RPMI7951 (cell line): ENCODE results near the gene AGAP1. TPM values are rescaled to one million over a fixed set of nuclear protein-coding genes. Genes with fewer than 3 reads are reported as not detected.

Experiments
- DNase-seq: peaks from one replicate; pipeline ENCODE4 v3.0.0-alpha.2; 2012; ENCODE audit warnings: low read depth
- total RNA-seq: library from RNA; depleted of rRNA; stranded (reverse); fragments of >200 nt; shearing (Covaris generic); gene quantifications from 2 replicates; pipeline ENCODE4 v1.2.3, GENCODE V29; 2014

The AGAP1 gene
- total RNA-seq, 1 experiment from 2014 or later: 5.4 TPM

DNA sequence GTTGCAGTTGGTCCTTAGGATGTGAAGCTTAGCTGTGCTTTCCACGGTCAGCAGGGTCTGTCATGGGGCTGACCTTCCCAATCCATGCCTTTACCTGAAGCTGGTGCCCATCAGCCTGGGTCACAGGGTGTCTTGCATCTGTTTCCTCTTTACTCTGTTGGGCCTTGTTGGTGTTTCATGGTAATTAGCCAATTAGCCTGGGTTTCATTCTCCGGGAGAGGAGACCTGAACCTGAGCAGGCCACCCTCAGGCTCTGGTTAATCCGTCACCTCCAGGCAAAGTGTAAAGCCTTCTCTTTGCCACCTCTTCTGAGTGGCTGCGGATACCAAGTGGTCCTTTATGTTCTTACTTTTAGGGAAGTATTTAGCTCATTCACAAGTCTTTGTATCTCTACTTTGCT lies 534.2 kb downstream of the AGAP1 start:
- no peak for DNase-seq

DNA sequence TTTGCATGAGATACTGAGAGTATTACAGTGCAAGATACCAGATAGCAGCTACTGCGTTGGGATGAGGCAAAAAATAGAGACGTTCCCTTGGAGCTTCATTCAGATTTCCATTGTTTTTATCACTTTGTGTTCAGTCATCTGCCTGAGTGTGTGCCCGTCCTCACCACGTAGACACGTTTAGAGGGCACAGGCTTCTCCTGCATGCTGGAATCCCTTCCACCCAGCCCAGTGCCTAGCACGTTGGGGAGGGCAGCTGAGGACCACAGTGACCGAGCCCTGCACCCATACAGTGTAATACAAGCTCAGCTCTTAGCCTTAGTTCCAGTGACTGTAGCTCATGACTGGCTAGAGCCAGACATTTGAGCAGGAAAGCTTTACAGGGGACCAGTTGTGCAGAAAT lies 539.6 kb downstream of the AGAP1 start:
- DNase-seq: no peak

DNA sequence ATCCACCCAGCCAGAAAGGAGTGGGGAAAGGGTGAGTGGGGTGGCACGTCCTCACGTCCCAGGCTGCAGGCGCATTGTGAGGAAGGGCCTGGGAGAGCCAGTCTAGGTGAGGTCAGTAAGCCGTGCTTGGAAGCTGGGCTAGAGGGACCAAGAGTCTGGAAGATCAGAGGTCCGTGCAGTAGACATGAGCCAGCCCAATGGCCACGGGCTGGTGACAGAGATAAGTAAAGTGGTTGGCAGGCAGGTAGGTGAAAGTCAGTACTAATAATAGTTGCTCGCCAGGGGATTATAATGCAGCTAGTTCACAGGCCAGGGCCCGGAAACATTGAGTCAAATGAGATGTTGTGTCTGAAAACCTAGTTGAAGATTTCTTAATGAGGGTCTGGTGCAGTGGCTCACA lies 541.1 kb downstream of the AGAP1 start:
- DNase-seq: no peak

DNA sequence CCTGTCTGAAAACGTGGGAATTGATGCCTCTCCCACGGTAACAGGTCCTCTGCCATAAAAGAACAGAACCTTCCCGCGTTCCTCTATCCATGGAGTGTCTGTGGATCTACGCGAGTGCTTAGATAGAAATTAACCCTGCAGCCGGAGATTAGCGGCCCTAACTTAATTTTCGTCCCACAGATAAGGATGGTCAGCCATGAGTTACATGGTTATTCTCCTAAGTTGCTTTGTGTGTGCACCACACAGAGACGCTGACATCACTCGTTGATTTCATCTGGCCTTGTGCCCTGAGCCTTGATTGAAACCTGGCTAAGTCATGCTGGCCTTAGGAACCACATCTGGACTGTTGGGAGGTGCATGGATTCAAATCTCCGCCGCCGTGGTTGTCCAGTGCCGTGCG lies 542.2 kb downstream of the AGAP1 start:
- DNase-seq: no peak

DNA sequence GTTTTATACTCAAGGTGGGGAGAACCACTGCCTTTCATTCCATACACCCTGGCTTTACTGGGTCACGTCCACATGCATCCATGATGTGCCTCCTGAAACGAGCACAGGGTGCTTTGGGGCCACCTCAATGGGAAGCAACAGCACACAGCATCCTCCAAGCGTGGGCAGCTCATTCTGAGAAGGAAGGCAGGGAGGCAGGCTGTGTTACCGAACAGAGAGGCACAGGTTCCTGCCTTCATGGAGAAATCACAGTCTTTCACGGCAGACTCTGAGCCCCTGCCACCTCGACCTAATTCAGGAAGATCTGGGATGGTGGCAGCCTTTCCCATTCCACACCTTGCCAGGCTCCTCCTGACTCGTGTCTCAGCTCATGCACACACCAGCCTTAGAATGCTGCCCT lies 544.3 kb downstream of the AGAP1 start:
- no peak for DNase-seq

DNA sequence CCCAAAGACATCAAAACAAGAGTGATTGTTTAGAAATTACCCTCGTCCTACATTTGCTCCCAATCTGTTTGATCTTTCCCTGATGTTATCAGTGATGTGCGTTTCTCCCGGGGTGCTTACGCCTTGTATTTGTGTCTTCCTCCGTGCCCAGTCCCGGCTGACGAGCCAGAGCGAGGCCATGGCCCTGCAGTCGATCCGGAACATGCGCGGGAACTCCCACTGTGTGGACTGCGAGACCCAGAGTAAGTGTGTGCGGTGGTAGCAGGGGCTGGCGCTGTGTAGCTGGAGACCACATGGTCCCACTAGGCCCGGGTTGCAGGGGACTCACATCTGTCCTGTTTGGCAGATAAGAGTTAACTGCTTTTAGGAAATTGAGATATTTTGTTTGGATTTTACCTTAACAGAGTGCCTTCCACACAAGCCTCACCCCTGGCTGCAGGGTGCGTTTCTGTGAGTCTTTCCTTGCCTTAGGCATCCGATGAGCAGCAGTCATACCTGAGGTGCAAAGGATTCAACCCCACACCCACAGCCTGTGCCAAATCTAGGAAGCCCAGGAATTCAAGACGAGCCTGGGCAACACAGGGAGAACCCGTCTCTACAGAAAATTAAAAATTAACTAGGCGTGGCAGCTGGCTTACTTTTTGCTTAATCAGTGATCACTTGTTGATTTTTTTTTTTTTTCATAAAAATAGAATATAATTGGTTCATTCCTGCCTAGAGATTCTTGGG lies 546.9 kb downstream of the AGAP1 start:
- DNase-seq: no peak

DNA sequence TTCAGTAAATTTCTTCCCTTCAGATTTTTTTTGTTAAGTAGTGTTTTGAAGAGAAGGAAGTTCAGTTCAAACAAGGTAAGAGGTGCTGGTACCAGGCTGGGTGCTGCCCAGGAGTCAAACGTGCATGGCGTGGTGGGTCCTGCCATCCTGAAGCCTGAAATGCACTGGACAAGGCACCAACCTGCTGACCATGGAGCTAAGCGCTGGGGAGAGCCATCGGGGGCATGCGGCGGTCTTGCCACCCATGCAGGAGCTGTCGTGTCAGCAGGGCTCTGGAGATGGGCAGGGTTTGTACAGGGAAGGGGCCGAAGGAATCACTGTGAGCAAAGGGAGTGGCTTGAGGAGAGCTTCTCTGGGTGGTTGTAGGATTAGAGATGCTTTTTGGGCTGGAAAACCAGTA lies 547.8 kb downstream of the AGAP1 start:
- DNase-seq: no peak

DNA sequence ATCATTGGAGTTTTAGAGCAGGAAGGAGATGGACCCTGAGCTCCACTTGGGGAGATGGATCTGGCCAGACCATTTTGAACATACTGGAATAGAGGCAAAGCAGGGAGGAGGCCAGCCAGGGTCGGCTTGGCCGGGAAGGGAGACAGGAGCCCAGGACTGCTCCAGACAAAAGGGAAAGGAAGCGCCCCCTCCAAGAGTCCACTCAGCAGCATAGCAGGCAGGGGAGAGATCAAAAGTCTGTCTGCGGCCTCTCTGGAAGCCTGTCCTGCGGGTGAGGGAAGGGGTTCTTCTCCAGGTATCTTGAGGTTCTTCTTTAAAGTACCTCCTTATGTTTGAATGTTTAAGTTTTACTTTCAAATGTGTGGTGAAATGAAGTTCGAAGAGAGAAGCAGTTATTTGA lies 548.2 kb downstream of the AGAP1 start:
- no peak for DNase-seq

DNA sequence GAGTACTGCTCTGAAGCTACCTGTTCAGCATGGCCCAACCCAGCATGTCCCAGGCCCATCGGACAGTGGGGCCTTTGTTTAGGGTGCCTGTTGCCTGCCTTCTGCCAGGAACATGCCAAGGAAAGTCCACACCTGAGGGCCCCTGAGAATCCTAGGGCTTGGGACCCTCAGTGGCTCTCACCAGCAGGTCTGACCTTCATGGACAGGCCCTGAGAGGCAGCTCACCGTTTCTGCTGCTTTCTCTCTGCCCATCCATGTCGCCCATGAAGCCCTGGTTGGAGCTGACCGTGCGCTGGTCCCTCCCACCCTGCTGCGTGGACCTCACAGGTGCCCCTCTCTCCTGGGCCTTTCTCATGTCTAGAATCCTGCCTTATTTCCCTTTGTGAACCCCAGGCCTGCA lies 550.3 kb downstream of the AGAP1 start:
- no peak for DNase-seq

DNA sequence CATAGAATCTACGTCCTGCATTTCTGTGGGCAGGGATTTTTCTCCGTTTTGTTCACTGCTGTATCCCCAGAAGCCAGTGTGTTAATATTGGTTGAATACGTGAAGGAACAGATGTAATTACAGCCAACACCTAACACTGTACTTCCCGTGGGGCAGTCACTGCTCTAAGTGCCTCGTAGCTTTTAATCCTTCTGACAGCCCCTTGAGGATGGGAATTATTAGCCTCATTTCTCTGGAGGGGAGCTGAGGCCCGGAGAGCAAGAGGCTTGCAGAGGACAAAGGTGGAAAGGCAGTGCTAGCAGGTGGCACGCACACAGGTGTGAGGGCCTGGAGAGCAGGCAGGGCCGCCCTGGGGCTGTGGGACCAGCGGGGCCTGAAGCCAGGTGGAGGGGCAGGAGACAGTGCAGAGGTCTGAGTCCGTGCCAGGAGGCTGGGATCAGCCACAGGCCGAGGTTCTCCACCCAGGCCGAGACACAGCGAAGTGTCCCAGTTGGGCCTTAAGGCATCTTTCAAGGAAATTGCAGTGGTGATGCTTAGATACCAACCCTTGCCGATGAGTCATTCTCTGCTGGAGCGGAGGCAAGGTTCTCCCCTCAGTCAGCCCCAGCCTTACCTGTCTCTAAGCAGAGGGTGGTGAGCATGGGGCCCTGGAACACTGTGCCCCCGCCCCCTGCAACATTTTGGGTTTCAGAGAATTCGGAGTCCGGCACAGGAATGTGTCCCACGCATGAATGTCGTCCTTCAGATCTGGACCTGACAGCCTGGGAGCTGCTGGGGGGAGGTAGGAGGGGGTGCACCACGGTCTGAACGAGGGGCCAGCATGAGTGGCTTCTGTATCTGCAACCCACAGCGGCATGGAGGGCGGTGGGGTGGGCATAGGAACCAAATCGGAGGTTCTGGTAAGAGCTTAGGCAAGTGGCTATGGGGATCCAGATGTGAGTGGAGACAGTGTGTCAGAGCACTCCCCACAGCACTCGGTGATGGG lies 551.7 kb downstream of the AGAP1 start:
- no peak for DNase-seq

DNA sequence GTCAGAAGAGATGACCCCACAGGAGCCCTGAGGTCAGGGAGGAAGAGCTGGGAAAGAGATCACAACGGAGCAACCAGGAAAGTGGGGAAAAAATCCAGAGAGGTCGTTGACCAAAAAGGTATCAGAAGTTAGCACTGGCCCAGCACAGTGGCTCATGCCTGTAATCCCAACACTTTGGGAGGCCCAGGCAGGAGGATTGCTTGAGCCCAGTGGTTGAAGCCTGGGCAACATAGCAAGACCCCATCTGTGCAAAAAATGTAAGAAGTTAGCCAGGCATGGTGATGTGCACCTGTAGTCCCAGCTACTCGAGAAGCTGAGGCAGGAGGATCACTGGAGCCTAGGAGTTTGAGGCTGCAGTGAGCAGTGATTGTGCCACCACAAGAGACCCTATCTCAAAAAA lies 552.9 kb downstream of the AGAP1 start:
- no peak for DNase-seq

DNA sequence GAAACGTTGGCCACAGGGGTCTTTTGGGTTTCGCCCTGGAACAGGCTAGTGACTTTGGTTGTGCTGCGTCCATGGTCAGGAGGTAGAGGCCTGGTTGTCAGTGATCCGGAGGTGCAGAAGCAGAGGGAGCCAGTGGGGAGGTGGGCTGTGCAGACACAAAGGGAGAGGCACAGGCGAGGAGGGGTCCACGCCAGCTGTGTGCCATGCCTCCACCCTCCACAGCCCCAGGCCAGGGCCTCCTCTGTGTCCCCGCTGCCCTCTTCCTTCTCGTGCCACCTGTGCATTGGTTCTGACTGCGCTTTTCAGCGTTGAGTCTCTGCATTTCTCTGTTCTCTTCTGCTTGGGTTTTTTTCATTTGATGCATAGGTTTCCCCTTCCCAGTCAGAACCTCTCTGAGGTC lies 553.3 kb downstream of the AGAP1 start:
- no peak for DNase-seq

DNA sequence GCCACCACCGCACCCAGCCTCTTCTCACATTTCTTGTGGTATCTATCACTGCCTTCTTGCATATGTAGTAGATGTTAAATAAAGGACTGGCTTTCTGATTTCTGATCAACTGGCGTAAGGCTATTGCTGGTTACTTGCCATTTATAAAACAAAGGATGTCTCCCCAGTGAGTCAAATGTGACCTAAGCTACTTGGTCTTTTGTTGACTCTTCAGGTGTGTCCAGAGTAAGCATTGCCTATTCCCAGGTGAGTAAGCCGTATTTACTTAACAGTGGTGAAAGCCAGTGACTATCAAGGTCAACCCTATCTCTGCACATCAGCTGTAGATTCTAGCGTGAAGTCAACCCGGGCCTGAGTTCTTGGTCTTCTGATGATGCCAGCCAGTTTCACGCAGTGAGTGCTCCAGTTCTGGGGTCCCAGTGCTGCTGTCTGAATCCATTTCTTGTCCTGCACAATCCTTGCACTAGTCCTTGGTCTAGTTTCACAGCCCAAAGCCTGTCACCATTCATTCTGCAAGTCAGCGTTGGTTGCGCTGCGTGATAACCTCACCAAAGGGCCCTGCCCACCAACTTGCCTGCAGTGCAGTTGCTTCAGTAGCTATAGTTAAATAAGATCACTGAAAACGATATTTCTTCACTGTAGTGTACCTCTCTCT lies 554.2 kb downstream of the AGAP1 start:
- DNase-seq: no peak

DNA sequence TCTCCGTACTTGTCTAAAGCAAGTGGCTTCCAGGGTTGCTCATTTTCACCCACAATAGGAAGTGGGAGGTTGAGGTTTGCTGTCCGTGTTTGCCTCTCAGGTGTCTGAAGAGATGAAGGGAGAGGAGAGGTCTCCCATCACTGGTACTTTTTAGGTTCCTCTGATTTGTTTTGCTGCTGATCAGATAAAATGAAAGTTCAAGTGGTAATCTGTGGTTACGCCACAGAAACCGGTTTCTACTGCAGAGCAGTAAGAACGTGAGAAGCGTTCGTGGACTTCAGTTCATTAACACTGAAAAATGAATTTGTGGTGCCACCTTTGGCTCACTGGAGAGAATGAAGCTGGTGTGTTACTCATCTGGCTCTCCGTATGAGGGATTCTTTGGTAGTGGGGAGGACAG lies 556.1 kb downstream of the AGAP1 start:
- DNase-seq: no peak

DNA sequence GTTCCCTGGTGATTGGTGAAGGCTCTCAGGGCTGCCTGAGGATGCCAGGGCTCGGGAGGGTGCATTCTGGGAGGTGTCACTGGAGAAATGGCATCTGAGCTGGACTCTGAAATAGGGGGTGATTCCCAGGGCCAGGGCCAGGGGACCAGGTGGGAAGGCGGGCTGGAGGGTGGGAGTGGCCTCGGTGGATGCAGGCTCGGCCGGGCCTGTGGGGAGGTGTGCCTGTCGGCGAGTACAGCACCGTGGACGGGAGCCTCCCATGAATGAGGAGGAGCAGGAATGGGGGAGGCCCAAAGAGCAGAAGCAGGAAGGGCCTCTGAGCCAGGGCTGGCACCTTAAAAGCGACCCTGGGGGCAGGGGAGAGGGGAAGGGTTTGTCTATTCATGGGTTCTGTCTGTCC lies 557.5 kb downstream of the AGAP1 start:
- DNase-seq: no peak

DNA sequence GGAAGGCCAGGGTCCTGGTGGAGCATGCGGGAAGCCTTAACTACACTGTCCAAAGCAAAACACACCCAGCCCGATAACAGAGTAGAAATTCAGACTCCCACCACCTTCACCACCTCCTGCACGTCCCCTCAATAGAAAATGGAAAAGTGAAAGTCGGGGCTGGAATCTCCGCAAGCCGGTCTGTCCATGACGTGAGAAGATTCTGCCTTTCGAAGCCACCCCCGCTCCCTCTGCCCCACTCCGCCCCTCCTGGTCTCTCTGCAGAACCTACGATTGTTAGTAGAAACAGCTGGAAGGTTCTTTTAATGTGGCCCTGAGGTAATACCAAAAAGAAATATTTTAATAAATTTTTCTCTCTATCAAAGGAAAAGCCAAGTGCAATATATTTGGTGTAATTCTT lies 558.0 kb downstream of the AGAP1 start:
- no peak for DNase-seq

DNA sequence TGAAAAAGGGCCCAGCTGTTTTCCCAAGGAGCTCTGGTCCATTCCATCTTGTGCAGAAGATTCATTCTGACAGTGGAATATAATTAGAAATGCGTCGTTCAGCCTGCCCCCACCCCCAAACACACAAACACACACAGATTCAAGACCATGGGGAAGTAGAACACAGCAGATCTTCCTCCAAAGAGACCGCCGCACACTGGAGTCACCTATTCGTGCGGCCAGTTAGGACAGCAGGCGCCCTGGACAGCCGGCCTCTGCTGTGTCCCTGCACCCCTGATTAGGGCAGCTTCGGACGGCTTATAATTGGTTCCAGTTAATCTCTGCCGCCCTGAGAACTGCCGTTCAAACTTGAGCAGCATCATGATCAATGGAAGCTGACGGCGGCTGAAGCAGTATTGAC lies 558.4 kb downstream of the AGAP1 start:
- no peak for DNase-seq

DNA sequence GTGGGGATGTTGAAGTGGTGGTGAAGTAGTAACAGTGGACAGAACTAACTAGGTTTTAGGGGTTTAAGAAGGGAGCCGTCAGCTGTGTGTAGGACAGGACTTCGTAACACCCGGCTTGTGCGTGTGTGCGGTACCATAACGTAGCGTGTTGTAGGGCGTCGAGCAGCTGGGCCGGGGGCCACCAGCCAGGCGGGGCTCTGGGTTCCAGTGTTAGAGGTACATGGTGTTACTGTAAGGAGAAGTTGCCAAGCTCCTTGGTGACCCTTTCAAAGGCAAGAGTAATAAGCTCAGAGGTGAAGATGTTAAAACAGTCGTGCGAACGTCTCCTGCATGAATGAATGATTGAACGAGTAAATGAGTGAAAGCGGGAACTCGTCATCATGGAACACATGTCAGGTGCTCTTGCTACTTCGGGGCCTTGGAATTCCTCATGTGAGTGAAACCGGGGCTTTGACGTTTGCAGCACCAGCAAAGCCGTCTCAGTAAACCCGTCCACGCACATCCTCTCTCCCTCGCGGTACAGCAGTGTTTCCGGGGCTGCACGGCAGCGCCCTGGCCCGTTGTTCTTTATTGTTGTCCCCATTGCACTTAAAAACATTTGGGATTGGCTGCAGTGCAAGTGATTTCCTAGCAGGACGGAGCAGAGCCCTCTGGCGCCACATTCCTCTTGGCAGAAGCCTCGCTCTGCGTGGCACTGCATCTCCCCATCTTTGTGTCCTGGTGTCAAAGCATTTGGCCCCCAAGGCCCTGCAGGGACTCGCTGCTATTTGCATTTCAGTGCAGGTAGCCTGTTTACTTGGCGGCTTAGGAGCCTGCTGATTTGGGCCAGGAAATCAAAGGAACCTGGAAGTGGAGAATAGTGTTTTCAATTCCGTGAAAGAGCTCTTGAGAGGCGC lies 559.3 kb downstream of the AGAP1 start:
- no peak for DNase-seq

DNA sequence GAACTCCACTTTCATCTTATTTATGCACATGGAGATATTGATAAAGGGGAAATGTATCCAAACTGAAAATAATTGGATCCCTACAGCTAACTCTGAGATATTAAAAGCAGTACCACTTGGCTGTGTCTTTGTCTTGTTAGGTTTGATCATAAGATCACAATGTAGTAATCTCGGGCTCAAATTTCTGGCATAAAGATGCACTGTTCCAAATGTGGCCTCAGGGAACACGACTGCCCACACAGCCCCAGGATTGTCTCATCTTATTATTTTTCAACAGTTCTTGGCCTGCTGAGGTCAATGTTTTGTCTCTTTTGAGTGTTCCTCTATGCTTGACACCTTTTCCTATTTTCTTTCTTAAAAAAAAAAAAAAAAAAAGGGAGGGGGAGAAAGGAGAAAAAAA lies 560.3 kb downstream of the AGAP1 start:
- DNase-seq: no peak

DNA sequence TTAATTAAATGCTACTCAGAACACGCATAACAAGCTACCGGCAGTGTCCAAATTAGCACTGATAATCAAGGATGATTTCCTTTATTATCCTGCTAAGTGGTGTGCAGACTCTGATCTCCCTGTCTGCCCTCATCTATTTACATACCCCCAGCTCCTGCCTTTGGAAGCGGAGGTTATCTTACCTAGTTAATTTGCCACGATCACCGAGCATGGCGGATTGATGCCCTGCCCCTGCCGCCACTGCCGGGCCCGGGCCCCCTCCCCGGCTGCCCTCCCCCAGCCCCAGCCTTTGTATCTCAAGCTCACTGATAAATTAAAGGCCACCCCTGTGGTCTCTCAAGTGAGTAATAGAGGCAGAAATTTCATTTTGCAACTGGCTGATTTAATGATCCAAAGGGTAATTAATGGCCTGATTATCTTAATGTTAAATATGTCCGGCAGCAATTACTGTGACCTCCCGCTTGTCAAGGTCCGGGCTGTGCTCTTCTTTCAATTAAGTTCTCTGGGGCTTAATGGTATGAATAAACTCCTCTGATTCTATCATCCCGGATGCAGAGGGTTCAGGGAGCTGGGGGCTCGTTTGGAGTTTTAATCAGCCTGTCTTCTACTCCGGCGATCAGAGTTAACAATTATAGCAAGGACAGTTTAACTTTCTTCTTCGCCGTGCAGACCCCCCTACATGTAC lies 560.9 kb downstream of the AGAP1 start:
- no peak for DNase-seq

DNA sequence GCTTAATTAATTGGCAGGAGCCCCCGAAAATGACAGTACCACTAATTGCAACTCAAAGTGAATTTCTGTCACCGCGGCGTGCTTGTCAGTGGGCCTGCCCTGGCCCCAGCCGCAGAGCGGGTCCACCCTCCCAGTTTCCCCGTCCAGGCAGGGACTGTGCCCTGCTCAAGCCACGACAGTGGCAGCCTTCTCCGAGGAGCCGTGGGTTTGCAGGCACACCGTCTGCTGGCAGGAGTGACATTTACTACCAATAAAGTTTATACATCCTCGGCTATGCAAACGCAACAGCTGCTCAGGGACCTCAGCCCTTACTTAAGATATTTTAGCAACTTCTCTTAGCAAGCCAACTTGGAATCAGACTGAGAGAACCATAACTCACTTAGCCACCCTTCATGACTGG lies 561.6 kb downstream of the AGAP1 start:
- DNase-seq: no peak
